ENCODE results near the gene COL27A1.

Gene COL27A1

DNA sequence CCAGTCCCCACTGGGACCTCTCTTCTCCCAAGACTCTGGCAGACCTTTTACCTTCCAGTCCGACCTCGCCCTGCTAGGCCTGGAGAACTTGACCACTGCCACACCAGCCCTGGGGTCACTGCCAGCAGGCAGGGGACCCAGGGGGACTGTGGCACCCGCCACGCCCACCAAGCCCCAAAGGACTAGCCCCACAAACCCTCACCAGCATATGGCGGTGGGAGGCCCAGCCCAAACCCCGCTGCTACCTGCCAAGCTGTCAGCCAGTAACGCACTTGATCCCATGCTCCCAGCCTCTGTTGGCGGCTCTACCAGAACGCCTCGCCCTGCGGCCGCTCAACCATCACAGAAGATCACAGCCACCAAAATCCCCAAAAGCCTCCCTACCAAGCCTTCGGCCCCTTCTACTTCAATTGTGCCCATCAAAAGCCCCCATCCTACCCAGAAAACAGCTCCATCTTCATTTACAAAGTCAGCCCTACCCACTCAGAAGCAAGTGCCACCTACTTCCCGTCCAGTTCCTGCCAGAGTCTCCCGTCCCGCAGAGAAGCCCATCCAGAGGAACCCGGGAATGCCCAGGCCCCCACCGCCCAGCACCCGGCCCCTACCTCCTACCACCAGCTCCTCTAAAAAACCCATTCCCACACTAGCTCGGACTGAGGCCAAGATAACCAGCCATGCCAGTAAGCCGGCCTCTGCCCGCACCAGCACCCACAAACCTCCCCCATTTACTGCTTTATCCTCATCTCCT, 13.1 kb downstream of the COL27A1 start:
- DNase-seq (ENCODE audit: low read depth in 2 of 2) = no peak

DNA sequence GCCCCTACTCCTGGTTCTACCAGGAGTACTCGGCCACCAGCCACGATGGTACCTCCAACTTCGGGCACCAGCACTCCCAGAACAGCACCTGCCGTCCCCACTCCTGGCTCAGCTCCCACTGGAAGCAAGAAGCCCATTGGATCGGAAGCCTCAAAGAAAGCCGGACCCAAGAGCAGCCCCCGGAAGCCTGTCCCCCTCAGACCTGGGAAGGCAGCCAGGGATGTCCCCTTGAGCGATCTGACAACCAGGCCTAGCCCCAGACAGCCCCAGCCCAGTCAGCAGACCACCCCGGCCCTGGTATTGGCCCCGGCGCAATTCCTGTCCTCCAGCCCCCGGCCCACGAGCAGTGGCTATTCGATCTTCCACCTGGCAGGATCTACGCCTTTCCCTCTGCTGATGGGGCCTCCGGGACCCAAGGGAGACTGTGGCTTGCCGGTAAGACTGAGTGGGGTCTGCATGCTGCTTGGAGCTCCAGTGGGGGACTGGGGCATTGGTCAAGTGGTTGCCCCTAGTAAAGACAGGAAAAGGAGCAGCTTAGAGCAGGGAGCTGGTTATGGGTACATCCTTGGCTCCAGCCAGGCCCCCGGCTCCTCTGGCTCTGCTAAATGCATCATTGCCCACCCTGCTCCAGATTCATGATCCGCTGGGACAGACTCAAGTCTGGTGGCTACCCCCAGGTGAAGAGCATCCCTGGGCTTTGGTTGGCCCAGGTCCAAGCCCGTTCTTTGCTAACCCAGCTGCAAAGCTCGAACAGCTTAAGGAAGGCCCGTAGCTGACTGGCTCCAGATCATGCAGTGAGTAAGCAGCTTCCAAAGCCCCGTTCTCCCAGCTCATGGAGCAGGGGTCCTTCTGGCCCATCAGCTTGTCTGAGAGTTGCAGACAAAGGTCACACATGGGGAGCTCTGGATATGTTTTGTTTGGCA, 14.0 kb downstream of the COL27A1 start:
- DNase-seq (ENCODE audit: low read depth in 2 of 2) = no peak

DNA sequence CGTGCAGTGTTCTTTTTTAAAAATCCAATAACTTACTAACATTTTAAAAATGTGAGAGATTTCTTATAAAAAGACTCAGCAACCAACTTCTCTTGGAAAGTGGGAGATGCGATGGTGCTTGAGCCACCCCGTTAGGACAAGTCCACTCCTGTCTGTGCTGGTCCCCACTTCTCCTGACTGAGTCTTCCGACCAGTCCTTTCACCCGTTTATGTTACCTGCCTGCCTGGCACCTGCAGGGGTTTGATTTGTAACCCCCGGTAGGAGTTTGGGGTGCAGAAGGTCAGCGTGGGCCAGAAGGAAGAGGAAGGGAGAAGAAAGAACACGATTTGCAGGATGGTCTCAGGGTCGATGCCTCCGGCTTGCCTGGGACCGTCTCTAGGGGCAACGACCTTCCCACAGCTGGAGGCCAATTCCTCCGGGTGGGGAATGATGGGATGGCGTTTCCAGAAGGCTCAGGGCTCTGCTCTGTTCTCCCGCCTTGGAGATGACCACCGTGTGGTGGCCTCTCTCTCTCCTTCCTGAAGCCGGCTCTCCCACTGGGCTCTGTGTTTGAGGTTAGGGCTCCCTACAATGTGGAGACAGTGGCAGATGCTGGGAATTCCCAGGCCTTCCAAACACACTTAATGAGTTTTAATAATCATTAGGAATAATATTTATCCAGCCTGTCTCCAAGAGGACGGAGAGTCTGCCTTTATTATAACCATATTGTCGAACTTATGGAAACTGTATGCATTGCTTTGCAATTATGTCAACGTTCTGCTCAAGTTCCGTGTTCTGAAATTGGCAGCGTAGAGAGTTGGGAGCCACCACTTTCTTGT, 14.8 kb downstream of the COL27A1 start:
- no peak for DNase-seq (ENCODE audit: low read depth in 2 of 2)

DNA sequence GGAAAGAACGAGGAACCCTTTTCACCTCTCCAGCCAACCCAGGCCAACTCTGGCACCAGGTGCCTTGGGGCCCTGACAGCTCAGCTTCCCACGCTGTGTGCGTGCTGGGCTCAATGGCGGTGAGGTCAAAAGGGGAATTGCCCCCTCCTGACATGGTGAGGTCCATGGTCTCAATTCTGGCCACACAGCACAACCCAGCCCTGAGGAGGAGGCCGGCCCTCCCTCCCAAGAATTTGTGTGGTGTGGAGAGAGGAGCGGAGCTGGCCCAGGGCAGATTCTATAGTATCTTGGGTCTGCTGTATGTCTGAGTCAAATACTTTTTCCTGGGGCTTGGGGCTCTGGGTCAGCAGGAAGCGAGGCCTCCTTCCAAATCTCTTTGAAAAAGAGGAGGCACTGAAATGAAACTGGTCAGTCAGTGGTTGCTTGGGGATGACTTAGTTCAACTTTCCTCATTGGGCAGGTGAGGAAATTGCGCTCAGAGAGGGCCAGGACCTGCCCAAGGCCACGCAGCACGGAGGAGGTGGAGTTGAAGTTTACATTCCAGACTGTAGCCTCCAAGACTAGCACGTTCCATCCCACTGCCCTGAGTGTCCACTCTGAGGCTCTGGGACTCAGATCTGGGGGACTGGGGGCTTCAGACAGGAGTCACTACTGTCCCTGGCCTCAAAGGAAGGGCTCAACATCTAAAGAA, 15.6 kb downstream of the COL27A1 start:
- no peak for DNase-seq (ENCODE audit: low read depth in 2 of 2)

DNA sequence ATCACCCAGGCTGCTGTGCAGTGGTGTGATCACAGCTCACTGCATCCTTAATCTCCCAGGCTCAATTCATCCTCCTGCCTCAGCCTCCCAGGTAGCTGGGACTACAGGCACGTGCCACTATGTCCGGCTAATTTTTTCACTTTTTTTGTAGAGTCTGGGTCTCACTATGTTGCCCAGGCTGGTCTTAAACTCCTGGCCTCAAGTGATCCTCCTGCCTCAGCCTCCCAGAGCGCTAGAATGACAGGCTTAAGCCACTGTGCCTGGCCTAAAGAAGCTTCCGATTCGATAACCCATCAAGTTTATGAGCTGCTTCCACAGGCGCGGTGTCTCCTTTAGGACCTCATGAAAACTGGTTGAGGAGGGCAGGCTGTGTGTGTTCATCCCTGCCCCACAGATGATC, 16.2 kb downstream of the COL27A1 start:
- DNase-seq (ENCODE audit: low read depth in 2 of 2) = no peak

DNA sequence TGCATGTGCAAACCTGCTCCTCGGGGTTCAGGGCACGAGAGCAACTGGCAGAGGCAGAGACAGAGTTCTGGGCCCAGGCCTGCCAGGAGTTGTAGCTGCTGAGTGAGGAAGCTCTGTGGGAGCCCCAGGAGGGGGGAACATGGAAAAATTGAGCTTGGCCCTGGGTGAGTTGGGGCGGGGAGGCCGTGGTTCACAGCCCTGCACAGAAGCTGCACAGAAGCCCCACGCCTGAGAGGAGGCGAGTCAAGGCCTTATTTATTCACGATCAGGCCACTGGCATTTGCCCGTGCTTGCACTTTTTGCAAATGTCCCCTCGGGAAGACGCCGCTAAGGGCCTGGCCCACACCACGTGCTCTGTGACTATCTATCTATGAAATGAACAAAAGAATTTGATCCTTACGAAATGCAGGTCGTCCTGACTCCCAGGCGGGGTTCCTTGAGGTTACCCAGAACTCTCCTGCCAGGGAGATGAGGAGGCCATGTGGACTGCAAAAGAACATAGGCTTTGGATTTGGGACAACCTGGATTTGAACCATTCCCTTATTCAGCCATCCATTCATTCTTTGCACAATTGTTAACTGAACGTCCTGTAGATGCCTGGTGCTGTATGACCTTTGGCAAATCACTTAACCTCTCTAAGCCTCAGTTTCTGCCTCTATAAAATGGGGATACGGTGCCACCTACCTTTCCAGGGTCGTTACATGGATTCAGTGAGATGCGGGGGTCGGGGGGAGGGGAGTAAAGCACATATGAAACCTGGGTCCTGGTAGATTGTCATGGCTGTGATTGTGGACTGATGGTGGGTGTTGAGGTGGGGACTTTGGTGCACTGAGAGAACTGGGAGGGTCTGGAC, 17.9 kb downstream of the COL27A1 start:
- DNase-seq (ENCODE audit: low read depth in 2 of 2) = no peak

DNA sequence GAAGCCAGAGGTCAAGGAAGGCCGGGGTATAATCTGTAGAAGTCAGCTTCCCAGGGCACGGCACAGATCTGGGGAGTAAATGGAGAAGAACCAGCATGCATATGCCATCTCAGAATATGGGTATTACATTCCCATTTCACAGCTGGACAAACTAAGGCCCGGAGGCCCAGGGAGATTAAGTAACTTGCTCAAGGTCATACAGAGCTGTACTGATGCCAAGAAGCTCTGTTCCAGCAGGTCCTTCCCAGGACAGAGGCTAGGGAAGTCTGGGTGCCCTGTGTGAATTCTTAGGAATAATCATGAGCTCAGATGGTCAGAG, 19.2 kb downstream of the COL27A1 start:
- DNase-seq (ENCODE audit: low read depth in 2 of 2) = no peak

DNA sequence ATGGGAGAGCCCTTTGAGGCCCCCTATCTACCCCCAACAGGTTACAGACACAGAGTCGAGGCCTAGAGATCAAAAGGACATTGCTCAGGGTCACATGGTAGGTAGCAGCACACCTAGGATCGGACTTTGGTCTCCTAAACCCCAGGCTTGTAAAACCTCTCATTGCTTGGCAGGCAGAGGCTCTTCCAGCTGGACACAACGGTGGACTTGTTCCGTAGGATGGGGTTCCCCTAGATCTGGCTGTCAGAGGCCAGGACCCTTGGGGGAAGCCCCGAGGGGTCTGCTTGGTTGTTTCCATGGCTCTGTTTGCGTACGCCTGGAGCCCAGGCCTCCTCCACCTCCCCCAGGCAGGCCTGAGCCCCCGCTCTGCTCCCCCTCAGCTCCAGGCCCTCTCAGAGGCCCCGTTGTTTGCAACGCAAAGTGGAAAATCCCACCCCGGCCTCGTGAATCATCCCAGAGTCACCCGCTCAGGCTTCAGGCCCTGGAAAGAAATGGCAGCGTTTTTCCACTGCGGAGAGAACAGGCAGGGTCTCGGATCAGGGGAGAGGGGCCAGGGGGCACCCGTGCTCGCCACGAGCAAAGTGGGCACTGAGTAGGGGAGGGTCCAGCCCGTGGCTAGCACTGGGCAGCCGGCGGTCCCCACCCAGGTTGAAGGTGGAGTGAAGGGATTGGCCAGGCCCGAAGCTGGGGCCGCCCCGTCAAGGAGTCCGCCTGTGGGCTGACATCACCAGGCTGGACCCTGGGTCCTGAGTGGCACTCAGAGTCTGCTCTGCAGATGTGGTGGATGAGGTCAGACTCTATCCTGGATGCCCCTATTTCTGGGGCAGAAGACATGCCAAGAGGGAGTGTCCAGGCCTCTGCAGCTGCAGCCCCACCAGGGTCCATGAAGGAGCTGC, 19.8 kb downstream of the COL27A1 start:
- DNase-seq (ENCODE audit: low read depth in 2 of 2) = no peak

DNA sequence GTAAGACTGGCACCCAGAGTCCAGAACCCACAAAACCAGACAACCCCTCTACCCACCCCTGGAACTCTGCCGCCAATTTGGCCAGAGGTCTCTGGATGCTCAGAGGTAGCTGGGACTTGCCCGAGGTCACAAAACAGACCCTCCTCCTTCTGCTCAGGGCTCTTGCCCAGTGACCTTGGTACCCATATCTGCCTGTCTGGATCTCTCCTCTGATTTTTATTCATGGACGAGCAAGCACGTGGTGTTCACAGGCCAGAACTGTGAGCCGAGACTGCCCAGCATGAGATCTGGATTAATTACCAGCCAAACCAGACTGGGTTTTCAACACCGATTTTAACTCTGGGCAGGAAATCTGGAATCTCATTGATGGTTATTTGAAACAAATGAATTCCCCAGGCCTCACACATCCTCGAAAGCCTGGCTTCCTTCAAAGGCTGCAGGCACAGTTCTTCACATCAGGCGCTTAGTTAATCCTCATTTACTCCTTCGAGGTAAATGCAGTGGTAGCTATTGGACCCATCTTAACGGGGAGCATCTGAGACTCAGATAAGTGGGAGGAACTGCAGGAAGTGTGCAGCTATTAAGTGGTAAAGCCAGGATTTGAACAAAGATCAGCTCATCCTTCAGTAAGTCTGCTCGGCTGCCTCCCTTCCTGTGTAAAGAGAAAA, 21.4 kb downstream of the COL27A1 start:
- no peak for DNase-seq (ENCODE audit: low read depth in 2 of 2)

DNA sequence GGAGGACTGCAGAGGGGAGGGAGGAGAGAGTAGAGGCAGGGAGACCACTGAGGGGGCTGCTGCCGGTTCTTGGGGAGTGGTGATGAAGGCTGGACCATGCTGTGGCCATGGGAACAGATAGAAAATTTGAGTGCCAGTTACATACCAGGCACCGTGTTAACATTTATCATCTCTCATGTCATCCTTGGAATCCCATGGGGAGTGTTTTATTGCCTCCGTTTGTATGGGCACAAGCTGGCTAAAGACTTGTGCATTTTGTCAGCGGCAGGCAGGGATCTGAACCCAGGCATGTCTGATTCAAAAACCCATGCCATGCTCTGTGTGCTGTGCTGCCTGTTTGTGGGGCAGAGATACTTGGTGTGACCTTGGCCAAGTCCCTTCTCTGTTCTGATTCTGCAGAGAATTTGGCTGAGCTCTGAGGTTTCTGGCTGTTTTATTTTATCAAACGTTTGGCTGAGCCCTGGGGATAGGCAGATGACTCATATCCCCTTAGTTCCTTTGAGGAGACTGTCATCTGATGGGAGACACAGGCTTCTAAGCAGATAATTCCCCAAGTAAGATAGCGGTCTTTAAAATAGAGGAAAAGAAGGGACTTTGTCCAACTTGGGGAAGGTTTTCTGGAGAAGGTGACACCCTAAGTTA, 22.2 kb downstream of the COL27A1 start:
- DNase-seq (ENCODE audit: low read depth in 2 of 2) = no peak

DNA sequence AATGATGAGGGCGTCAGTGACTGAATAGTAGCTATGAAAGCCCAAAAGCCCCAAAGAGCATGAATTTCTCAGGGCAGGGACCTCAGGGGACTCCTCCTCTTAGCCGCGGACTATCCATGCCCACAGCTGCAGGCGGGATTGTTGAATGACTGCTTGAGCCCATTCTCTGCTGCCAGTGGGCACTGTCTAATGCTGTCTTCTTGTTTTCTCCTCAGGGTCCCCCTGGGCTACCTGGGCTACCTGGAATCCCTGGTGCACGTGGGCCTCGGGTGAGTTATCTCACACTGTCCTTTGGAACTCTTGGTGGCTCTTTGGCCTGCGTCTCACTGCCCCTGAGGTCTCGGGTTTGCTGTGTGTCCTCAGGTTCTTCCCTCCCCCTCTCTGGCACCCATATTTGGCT, 22.7 kb downstream of the COL27A1 start:
- no peak for DNase-seq (ENCODE audit: low read depth in 2 of 2)

DNA sequence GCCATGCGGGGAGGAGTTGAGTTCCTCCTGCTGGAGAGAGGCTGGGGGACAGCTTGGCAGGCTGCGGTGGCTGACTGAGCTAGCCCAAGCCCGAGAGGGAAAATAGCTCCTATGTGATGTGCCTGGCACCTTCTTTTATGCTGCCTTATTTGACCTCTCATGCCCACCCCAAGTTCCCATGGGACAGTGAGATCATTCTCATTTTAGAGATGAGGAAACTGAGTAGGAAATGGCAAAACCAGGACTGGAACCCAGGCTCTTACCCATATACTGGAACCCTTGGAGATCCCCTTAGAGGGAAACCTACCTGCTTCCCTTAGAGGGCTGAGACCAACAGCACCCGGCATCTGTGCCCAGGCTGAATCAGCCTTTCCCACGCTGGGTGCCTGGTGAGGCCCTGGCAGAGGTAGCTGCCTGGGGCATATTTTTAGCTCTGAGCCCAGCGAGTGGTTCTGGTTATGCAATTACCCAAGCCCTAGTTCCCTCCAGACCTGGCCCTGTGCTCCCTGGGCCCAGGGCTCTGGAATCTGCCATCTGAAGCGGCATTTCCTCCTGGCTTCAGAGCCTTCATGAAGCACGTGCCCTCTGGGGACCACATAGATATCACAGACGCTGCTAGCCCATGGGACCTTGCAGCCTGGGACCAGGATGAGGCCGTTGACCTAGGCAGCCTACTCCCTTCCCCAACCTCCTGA, 23.6 kb downstream of the COL27A1 start:
- no peak for DNase-seq (ENCODE audit: low read depth in 2 of 2)

DNA sequence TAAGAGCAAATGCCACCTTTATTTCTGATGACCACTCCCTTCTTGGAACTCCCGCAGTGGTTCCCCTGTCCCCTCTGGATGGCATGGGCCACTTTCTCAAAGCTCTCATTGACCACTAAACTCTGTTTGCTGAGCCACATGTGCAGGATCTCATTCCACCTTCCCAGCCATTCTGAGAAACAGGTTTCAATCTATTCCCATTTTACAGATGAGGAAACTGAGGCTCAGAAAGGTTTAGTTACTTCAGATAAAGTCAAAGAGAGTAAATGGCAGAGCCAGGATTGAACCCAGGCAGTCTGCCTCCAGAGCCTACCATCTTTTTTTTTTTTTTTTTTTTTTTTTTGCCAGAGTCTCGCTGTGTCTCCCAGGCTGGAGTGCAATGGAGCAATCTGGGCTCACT, 24.2 kb downstream of the COL27A1 start:
- no peak for DNase-seq (ENCODE audit: low read depth in 2 of 2)

DNA sequence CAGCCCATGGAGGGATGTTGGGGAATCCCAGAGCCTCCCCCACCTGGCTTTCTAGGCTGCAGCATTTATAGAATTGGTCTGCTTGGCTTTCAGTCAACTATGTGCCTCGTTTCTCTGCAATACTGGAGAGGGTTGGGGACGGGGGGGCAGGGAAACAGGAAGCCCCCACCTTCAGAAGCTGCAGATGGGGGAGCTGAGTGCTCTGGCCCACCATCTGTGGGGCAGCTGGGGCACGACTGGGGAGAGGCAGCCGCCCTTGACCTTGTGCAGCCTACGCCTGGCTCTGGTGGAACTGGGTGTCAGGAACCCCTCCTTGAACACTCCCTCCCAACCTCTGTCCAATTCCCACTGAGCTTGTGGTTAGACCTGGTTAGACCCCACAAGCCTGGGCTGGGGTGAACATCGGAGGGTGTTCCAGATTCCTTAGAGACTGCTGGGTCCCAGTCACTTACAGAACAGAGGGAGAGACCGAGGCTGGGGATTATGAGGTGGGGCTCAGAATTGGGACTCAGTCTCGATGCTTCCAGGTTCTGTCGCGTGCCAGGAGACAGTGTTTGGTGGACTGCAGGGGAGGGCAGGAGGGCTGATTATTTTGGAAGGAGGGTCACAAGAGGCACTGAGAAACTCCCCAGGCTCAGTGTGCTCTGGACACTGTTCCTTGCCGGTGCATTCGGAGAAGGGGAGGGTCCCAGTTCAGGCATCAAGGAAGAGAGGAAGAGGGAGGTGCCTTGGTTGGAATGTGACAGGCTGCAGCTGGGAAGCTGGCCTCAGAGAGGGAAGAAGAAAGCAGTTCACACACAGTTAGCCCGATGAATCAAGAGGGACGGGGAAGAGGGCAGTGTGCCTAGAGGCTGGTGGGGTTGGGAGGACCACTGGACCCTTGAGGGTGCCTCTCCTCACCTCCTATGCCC, 25.6 kb downstream of the COL27A1 start:
- DNase-seq (ENCODE audit: low read depth in 2 of 2) = no peak

DNA sequence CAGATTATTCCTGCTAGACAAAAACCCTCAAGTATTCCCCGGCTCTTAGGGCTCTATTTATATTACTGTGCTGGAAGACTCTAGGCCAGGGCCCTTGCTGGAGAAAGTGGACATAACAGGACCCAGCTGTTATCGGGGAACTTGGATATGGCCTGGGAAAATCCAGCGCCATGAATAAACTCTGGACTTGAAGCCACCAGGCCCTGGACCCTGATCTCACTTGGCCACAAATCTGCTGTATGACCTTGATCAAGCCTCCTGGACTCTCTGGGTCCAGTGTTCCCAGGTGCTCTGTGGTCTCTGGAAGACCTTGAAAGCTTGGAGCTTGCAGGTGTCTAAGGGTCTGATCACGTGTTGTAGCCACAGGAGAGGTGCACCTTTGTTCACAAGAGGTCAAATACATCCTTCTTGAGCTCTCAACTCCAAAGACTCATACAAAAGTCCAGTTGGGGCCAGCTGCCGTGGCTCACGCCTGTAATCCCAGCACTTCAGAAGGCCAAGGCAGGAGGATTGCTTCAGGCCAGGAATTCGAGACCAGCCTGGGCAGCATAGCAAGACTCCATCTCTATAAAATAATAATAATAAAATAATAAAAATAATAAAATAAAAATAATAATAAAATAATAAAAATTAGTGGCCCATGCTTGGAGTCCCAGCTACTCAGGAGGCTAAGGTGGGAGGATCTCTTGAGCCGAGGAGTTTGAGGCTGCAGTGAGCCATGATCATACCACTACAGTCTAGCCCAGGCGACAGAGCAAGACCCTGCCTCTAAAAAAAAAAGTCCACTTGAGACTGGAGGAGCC, 26.5 kb downstream of the COL27A1 start:
- DNase-seq (ENCODE audit: low read depth in 2 of 2) = no peak

DNA sequence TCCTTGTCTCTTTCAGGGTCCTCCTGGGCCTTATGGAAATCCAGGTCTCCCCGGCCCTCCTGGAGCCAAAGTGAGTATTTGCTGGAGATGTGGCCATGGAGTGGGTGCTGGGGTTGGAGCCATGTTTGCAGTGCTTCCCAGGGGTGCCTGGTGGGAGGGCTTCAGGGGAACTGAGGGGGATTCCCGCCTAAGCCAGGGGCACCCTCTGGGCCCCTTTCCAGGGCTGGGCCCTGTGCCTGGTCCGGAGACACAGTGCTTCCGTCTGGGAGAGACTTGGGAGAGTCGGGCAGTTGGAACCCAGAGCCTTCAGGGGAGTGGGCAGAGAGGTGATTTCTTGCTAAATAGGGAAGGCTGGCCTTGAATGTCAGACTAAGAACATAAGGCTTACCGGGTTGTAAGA, 27.7 kb downstream of the COL27A1 start:
- no peak for DNase-seq (ENCODE audit: low read depth in 2 of 2)

Data from stimulated activated CD8-positive, alpha-beta memory T cell treated with anti-CD3 and anti-CD28 coated beads, Interleukin-2, amount 100 ng/mL, for 48 hours (primary cell).